ENCODE measurements around the gene SREBF1.

SREBF1 gene

DNA sequence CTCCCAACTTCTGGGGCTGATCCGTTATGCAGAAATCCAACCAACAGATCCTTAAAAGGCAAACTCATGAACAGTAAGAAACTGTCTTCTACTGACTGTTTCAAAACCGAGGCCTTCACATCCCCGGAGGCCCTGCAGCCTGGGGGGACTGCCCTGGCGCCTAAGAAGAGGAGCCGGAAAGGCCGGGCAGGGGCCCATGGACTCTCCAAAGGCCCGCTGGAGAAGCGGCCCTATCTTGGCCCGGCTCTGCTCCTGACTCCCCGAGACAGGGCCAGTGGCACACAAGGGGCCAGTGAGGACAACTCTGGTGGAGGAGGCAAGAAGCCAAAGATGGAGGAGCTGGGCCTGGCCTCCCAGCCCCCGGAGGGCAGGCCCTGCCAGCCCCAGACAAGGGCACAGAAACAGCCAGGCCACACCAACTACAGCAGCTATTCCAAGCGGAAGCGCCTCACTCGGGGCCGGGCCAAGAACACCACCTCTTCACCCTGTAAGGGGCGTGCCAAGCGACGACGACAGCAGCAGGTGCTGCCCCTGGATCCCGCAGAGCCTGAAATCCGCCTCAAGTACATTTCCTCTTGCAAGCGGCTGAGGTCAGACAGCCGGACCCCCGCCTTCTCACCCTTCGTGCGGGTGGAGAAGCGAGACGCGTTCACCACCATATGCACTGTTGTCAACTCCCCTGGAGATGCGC is 39.5 kb downstream of the SREBF1 start:
- DNase-seq (ENCODE audit: low read depth in 4 of 4, low spot score in 1 of 4): no peak

DNA sequence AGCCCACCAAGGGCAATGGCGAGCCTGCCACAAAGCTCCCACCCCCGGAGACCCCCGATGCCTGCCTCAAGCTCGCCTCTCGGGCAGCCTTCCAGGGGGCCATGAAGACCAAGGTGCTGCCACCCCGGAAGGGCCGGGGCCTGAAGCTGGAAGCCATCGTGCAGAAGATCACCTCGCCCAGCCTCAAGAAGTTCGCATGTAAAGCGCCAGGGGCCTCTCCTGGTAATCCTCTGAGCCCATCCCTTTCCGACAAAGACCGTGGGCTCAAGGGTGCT is 40.1 kb downstream of the SREBF1 start:
- no peak for DNase-seq (ENCODE audit: low read depth in 4 of 4, low spot score in 1 of 4)

DNA sequence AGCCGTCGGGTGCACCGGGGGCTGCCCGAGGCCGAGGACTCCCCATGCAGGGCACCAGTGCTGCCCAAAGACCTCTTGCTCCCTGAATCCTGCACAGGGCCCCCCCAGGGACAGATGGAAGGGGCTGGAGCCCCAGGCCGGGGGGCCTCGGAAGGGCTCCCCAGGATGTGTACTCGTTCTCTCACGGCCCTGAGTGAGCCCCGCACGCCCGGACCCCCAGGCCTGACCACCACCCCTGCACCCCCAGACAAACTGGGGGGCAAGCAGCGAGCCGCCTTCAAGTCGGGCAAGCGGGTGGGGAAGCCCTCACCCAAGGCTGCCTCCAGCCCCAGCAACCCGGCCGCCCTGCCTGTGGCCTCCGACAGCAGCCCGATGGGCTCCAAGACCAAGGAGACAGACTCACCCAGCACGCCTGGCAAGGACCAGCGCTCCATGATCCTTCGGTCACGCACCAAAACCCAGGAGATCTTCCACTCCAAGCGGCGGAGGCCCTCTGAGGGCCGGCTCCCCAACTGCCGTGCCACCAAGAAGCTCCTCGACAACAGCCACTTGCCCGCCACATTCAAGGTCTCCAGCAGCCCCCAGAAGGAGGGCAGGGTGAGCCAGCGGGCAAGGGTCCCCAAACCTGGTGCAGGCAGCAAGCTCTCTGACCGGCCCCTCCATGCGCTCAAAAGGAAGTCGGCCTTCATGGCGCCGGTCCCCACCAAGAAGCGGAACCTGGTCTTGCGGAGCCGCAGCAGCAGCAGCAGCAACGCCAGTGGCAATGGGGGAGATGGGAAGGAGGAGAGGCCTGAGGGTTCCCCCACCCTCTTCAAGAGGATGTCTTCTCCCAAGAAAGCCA is 40.6 kb downstream of the SREBF1 start:
- DNase-seq (ENCODE audit: low read depth in 4 of 4, low spot score in 1 of 4): no peak

DNA sequence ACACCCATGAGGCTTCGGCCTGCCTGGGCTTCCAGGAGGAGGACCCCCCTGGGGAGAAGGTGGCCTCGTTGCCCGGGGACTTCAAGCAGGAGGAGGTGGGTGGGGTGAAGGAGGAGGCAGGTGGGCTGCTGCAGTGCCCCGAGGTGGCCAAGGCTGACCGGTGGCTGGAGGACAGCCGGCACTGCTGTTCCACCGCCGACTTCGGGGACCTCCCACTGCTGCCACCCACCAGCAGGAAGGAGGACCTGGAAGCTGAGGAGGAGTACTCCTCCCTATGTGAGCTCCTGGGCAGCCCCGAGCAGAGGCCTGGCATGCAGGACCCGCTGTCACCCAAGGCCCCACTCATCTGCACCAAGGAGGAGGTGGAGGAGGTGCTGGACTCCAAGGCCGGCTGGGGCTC is 41.5 kb downstream of the SREBF1 start:
- no peak for DNase-seq (ENCODE audit: low read depth in 4 of 4, low spot score in 1 of 4)

DNA sequence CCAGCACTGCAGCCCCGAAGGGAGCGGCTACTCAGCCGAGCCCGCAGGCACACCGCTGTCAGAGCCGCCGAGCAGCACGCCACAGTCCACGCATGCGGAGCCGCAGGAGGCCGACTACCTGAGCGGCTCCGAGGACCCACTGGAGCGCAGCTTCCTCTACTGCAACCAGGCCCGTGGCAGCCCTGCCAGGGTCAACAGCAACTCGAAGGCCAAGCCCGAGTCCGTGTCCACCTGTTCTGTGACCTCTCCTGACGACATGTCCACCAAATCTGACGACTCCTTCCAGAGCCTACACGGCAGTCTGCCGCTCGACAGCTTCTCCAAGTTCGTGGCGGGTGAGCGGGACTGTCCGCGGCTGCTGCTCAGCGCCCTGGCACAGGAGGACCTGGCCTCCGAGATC is 42.4 kb downstream of the SREBF1 start:
- no peak for DNase-seq (ENCODE audit: low read depth in 4 of 4, low spot score in 1 of 4)

DNA sequence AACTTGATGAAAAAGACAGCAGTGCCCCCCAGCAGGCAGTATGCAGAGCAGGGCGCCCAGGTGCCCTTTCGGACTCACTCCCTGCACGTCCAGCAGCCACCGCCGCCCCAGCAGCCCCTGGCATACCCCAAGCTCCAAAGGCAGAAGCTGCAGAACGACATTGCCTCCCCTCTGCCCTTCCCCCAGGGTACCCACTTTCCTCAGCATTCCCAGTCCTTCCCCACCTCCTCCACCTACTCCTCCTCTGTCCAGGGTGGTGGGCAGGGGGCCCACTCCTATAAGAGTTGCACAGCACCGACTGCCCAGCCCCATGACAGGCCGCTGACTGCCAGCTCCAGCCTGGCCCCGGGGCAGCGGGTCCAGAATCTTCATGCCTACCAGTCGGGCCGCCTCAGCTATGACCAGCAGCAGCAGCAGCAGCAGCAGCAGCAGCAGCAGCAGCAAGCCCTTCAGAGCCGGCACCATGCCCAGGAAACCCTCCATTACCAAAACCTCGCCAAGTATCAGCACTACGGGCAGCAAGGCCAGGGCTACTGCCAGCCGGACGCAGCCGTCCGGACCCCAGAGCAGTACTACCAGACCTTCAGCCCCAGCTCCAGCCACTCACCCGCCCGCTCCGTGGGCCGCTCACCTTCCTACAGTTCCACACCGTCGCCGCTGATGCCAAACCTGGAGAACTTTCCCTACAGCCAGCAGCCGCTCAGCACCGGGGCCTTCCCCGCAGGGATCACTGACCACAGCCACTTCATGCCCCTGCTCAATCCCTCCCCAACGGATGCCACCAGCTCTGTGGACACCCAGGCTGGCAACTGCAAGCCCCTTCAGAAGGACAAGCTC is 43.2 kb downstream of the SREBF1 start:
- DNase-seq (ENCODE audit: low read depth in 4 of 4, low spot score in 1 of 4): no peak

DNA sequence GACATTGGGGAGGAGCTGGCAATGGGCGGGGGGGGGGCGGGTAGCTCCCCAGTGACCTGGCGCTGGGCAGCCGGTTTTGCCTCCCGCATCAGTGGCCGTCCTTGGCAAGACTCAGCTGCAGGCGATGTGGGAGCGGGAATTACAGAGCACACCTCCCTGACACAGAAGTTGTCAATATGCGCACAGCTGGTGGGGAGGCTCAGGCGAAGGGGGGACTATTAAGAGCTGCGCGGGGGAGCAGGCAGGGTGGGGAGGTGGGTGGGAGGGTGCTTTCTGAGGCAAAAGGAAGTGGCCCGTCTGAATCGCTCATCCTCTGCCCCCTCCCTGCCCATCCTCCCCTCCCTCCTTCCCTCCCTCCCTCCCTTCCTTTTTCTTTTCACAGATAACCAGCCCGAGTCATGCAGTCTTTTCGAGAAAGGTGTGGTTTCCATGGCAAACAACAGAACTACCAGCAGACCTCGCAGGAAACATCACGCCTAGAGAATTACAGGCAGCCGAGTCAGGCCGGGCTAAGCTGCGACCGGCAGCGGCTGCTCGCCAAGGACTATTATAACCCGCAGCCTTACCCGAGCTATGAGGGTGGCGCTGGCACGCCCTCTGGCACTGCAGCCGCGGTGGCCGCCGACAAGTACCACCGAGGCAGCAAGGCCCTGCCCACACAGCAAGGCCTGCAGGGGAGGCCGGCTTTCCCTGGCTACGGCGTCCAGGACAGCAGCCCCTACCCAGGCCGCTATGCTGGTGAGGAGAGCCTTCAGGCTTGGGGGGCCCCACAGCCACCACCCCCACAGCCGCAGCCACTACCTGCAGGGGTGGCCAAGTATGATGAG is 44.0 kb downstream of the SREBF1 start:
- peak in 1 of 4 experiments; percentile 20 for DNase-seq (ENCODE audit: low read depth in 4 of 4, low spot score in 1 of 4)

DNA sequence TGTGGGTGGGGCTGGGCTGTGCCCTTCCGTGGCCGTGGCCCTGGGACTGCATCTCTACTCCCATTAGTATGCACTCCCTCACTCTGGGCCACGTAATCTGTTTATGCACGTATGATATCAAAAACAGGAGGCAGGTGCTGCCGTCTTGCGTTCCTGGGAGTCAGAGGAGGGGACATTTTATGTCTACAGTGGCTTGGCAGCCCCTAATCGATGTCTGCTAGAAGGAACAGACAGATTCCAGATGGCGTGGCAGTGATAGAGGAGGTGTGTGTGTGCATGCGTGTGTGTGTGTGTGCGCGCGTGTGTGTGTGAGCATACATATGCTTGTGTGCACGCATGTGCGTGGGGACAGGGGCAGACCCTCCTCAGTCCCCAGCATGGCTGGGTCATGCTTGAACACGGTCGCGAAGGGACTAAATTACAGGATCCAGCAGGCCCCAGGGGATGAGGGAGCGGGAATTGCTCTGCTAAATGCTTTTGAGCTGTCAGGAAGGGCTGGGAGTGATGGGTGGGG is 44.7 kb downstream of the SREBF1 start:
- DNase-seq (ENCODE audit: low read depth in 4 of 4, low spot score in 1 of 4): no peak

DNA sequence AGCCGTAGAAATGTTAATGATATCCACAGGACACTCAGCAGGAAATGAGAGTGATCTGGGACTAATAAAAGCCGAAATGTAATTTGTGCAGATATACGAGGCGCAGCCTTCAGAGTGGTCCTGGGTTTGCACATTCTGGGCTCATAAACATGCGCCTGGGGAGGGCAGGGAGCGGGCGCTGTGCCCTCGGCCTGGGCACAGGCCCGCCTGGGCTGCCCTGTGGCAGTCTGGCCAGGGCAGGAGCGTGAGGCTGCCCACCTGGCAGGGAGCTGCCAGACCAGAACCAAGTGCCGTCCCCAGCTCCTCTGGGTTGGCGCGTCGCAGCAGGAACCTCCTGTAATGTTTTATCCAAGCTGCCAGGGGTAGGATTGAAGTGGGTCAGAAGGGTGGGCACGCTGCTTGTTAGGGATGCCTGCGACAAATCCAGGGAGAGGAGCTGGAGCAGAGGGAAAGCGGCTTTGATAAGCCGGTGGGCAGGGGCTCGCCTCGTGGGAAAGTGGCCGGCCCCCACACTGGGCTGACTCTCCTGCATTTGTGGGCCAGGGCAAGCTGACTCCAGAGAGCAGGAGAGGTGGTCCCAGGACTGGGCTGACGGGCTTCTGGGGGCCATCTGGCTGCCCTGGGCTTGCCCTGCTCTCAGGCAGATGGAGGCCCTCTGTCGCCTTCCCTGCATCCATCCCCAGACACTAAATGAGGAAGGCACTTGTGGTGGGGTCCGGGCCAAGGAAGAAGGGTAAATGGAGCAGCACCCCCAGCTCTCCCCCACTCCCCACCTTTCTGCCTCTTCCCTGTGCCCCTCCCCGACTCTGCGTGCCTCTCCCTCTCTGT is 45.9 kb downstream of the SREBF1 start:
- DNase-seq (ENCODE audit: low read depth in 4 of 4, low spot score in 1 of 4): no peak

DNA sequence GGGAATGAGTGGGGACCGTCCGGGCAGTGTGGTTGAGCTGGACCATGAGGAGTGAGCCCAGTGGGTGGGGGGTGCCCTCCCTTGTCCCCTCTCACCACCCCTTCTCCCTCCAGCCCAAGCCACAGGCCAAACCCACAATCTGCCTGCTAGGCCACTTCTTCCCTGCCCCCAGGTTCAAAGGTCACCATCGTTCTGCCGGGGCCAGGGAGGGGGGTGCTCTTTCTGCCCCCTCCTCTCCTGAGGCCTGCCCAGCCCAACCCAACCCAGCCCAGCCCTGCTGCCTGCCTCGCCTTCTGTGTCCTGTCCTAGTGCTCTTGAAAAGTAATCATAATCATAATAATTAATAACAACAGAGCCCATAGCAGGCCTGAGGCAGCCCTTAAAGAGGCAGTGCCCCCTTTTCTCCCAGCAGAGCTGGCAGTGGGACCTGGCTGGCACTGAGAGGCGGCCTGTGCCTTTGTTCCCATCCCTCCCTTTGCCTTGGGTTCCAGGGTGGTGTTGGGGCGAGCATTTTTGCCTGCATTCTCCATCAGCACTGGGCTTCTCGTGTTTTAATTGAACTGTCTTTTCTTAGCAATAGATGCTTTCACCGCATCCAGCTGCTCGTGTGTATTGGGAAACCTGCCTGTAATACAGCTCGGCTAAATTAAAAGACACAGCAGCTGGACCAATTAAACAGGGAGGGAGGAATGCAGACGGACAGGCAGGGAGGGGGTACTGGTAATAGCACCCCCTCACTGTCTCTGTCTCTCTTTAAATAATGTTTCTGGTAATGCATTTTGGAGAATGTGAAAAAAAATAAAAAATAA is 46.8 kb downstream of the SREBF1 start:
- DNase-seq (ENCODE audit: low read depth in 4 of 4, low spot score in 1 of 4): no peak

DNA sequence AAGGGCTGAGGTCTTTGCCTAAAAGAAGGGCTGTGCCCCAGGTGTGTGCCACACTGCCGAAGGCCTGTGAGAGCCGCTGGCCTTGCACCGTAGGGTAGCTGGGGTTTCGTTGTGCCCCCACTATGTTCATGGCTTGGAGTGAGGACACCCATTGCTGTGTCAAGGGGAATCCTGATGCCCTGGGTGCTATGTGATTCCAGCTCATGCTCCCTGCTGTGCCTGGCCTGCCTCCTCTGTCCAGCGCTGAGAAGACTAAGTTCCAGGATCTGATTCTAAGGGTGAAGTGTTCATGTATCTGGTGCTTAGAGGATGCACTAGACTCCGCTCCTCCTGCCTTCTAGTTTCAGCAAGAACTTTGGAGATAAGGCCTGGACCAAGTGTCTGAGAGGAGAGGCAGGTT is 47.4 kb downstream of the SREBF1 start:
- DNase-seq (ENCODE audit: low read depth in 4 of 4, low spot score in 1 of 4): no peak

DNA sequence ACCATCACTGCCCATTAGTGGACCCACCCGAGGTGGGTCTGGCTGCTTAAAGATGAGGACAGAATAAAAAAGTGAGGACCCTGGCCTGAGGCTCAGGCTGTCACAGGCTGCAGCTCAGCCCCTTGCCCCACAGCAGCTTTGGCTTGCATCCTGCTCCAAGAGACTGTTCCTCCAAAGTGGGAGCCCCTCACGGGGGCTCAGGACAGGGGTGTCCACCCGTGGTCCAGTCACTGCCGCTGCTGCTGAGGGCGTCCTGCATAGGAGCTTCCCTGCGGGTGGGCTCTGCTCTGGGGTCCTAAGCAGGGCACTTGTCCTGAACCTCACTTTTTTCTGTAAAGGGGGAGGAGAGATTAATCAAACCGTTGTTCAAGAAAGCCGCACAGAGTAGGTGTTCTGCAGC is 47.8 kb downstream of the SREBF1 start:
- DNase-seq (ENCODE audit: low read depth in 4 of 4, low spot score in 1 of 4): no peak

DNA sequence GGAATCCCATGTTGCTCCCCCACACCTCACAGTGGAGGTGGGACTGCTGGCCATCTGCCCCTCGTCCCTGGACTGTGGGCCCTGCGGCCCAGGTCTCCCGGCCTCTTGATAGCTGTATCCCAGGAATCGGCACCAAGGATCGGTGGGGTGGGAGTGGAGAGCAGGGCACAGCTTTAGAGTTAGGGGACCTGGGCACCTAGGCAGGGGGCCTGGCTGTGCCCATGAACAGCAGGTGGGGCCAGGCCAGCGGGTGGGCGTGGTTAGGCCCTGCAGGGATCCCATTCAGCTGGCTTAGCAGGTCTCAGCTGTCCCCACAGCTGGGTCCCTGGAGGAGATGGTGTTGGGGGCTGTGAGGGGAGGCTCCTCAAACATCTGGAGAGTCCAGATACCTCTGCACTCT is 49.2 kb downstream of the SREBF1 start:
- no peak for DNase-seq (ENCODE audit: low read depth in 4 of 4, low spot score in 1 of 4)

DNA sequence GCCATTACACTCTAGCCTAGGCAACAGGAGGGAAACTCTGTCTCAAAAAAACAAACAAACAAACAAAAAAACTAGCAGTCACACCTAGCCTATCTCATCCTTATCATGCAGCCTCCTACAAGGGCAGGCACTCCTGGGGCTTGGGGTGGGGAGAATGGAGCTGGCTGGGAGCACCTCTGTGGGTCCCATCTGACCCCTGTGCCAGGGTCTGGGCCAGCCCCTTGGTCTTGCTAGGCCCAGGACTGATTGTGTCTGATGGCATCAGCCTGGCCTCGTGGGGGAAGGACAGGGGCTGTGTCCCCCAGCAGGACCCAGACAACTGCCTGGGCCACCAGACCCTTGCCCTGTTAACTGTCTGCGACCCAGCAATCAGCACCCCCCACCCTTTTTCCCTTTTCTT is 49.8 kb downstream of the SREBF1 start:
- no peak for DNase-seq (ENCODE audit: low read depth in 4 of 4, low spot score in 1 of 4)

DNA sequence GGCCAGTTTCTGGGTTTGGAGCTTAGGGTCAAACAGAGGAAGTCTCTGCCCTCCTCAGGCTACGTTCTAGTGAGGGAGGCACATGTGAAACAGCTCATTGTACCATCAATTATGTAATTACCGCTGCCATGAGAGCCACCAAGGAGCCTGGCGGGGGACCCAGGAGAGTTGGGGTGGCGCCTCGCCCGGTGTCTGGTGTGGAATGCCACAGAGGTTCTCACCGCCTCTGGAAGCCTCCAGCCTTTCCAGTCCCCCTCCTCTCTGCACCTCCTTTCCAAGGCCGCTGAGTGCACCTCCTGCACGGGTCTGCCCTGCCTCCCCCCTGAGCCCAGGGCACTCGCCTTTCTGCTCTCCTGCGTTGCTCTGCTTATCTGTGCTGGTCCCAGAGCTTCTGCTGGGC is 51.4 kb downstream of the SREBF1 start:
- no peak for DNase-seq (ENCODE audit: low read depth in 4 of 4, low spot score in 1 of 4)

DNA sequence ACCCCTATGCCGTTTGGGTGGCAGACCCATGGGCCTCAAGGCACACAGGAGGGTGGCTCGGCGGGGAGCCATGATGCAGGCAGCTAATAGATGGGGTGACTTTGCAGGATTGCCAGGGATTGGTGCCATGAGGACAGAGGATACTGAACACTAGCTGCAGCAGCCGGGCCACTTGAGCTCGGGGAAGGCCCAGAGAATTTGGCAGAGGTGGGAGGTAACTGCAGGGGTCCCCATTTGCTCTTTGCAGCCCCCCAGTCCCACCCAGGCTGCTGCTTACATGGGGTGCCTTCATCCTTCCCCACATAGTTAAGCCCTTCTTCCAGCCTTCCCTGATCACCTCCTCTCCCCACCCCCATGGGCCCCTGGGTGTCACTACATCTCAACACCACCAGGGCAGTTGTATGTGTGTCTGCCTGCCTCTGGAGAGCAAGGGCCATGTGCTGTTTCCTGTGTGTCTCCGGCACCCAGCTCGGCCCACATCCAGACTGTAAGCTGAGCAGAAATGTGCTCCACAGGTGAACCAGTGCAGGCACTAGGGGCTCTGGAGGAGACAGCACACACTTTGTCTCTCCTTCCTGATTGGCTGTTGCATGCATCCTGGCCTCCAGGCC is 52.0 kb downstream of the SREBF1 start:
- no peak for DNase-seq (ENCODE audit: low read depth in 4 of 4, low spot score in 1 of 4)

DNA sequence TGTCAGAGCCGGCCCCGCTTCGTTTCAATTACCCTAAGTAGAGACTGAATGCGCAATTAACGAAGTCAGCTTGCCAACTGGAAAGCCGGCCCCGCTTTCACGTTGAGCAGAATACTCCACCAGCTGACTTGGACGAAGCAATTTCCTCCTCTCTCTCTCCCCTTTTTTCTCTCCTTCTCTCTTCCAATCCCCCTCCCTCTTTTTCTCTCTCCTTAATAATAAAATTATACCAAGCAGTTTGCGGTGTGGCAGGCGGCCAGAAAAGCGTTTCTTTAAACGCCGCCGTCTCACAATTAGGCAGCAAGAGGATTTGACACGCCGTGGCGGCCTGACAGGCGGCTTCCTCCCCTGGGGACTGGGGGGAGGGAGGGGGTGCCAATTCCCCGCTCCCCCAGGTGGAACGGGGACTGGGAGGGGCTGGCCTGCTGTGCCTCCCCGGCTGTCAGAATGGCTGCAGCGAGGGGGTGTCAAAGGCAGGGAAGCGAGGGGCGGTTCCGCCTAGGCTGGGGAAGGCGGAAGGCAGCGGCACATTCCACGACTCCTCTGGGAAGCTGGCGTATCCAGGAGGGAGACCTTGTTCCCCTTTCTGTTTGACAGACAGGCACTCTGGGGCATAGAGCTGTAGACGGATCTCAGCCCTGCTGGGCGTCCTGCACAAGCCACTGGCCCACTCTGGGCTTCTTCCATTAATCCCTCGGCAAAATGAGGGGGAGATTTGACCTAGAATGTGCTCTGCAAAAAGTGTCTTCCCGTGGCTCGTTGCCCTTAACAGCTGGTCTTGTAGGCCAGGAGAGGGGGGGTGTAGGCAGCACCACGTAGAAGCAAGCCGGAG is 52.7 kb downstream of the SREBF1 start:
- no peak for DNase-seq (ENCODE audit: low read depth in 4 of 4, low spot score in 1 of 4)

All from stimulated activated CD4-positive, alpha-beta T cell treated with anti-CD3 and anti-CD28 coated beads, Interleukin-1b, Interleukin-23, amount 100 ng/mL, for 24 hours (primary cell).